Upper lobe of right lung (tissue), 1 donor: ENCODE results near the gene SEMA5B. TPM values are rescaled to one million over a fixed set of nuclear protein-coding genes. Genes with fewer than 3 reads are reported as not detected.
A peak's percentile ranks its signal among the peaks of the same experiment; 100 is the strongest.

ENCODE experiments used
- ATAC-seq: fragments of 200-7000 bp; cut with Tn5 transposase; one replicate; pipeline ENCODE4 v1.9.1; 2020; ENCODE audit warnings: mild to moderate bottlenecking, moderate library complexity
- DNase-seq: peaks from one replicate; pipeline ENCODE4 v3.0.0-alpha.2; 2020
- H3K27ac ChIP-seq: fragments of 200-600 bp; one replicate; pipeline ENCODE4 v1.8.0; 2022
- H3K27me3 ChIP-seq: fragments of 200-600 bp; one replicate; pipeline ENCODE4 v1.8.0; 2022; ENCODE audit warnings: mild to moderate bottlenecking
- H3K36me3 ChIP-seq: fragments of 200-600 bp; one replicate; pipeline ENCODE4 v1.8.0; 2022
- H3K4me1 ChIP-seq: fragments of 200-600 bp; one replicate; pipeline ENCODE4 v1.8.0; 2022
- H3K4me3 ChIP-seq: fragments of 200-600 bp; one replicate; pipeline ENCODE4 v1.8.0; 2022; ENCODE audit warnings: mild to moderate bottlenecking
- H3K9me3 ChIP-seq: fragments of 200-600 bp; one replicate; pipeline ENCODE4 v1.8.0; 2022
- CTCF ChIP-seq: fragments of 200-600 bp; IDR thresholded peaks from one replicate; pipeline ENCODE4 v1.8.0; 2022; ENCODE audit warnings: antibody characterized with exemption
- intact Hi-C: fragments of 100-400 bp; cut with DNase I; formaldehyde crosslinking; loops from one replicate; pipeline ENCODE4 v1.11.0; 2022
- total RNA-seq: library from RNA; stranded (reverse); fragmentation: NEBNext Ultra II Directional; extraction: Animal tissue kit (Norgen Biotek cat#: 25700); gene quantifications from one replicate; pipeline ENCODE4 v1.2.1, GENCODE V29; 2021
- donor health status: DM: no; HTN: yes; CAD: no; lungs with severe emphysema.

The SEMA5B gene
- total RNA-seq, 1 donor from 2014 or later: 2.3 TPM

GRCh38 chr3:122969585-122970469, 57.7 kb downstream of the SEMA5B start:
- Histone ChIP-seq H3K4me1 (peaks cover 12% of the 10 kb centered on the region), H3K4me3 (no peak overlapping the region), H3K27me3 (no peaks in the 10 kb centered on the region), H3K9me3 (no peaks in the 10 kb centered on the region), H3K36me3 (no peaks in the 10 kb centered on the region), H3K27ac (no peak overlapping the region)
- TF ChIP-seq CTCF: no peak
- DNase-seq (no peak), ATAC-seq (peak; percentile 12)
- intact Hi-C loops: no loop called here

- Histone ChIP-seq H3K9me3 (no peaks in the 10 kb centered on the region), H3K27ac (no peak overlapping the region), H3K27me3 (no peaks in the 10 kb centered on the region), H3K36me3 (no peaks in the 10 kb centered on the region), H3K4me3 (no peak overlapping the region), H3K4me1 (peaks cover 8% of the 10 kb centered on the region)
- no peak for TF ChIP-seq CTCF
- DNase-seq (no peak), ATAC-seq (no peak)
- intact Hi-C loops: no loop called here
Observed at GRCh38 chr3:122967765-122968164, 59.8 kb downstream of the SEMA5B start.

- Histone ChIP-seq H3K27me3 (no peaks in the 10 kb centered on the region), H3K4me1 (peaks cover 8% of the 10 kb centered on the region), H3K9me3 (no peaks in the 10 kb centered on the region), H3K4me3 (no peak overlapping the region), H3K27ac (no peak overlapping the region), H3K36me3 (no peaks in the 10 kb centered on the region)
- no peak for DNase-seq
- no peak for ATAC-seq
- TF ChIP-seq CTCF: no peak
- intact Hi-C loops: no loop called here
Observed at GRCh38 chr3:122967356-122967755, 60.2 kb downstream of the SEMA5B start.

- DNase-seq (no peak), ATAC-seq (no peak)
- no peaks in the 10 kb centered on the region for H3K36me3 ChIP-seq
- H3K9me3 ChIP-seq: no peaks in the 10 kb centered on the region
- peaks cover 8% of the 10 kb centered on the region for H3K4me1 ChIP-seq
- H3K27me3 ChIP-seq: no peaks in the 10 kb centered on the region
- TF ChIP-seq CTCF: no peak
- intact Hi-C loops: no loop called here
- H3K27ac ChIP-seq: no peak overlapping the region
- no peak overlapping the region for H3K4me3 ChIP-seq
Observed at GRCh38 chr3:122966045-122966444, 61.5 kb downstream of the SEMA5B start.

GRCh38 chr3:122964811-122965210, 62.8 kb downstream of the SEMA5B start:
- H3K4me3 ChIP-seq: no peak overlapping the region
- intact Hi-C loops: no loop called here
- H3K36me3 ChIP-seq: no peaks in the 10 kb centered on the region
- no peak for TF ChIP-seq CTCF
- DNase-seq: no peak
- H3K4me1 ChIP-seq: peaks cover 7% of the 10 kb centered on the region
- no peaks in the 10 kb centered on the region for H3K27me3 ChIP-seq
- no peak for ATAC-seq
- no peak overlapping the region for H3K27ac ChIP-seq
- no peaks in the 10 kb centered on the region for H3K9me3 ChIP-seq
